B cell (primary cell): Measurements from ENCODE around the gene MYOF.

Source experiments
- CTCF ChIP-seq: fragments of 200-600 bp; IDR thresholded peaks from one replicate; pipeline ENCODE4 v1.8.0; 2022; ENCODE audit warnings: antibody characterized with exemption, mild to moderate bottlenecking
- EZH2 ChIP-seq: IDR thresholded peaks from 2 replicates; pipeline ENCODE4 v1.6.1; 2012; ENCODE audit warnings: borderline replicate concordance, low read depth, mild to moderate bottlenecking, moderate library complexity, low read length; ENCODE audit not compliant: insufficient read depth, poor library complexity, severe bottlenecking

- no peak for TF ChIP-seq CTCF
- TF ChIP-seq EZH2 = no peak
Observed at GRCh38 chr10:93300288-93300917, 181.7 kb downstream of the MYOF start.
